NCI-H1694 (cell line): ENCODE data around the gene KCTD18.

Source experiments
- DNase-seq: peaks from one replicate; lab custom pipeline; 2025; lab: John Stamatoyannopoulos, UW

Gene KCTD18

GRCh38 chr2:200484934-200485333 lies 24.9 kb downstream of the KCTD18 start:
- DNase-seq: no peak

DNA sequence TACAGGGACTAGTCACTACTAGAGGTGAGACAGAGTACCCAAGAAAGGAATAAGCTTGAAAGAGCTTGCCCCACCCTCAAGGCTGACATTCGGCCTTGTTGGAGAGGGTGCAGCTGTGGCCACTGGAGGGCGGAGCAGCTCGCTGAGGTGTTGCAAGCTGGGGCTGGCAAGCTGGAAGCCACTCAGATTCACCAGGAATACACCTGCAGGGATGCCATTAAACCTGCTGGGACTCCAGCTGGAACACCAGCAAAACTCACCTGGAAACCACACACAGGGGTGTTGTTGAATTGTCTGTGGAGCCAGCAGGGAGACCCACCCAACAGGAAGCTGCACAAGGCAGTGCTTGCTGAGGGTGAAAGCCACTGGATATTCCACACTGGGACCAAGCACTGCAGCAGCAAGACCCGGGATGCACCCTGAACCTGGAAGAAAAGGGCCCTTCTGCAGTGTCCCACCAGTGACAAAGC lies 26.1 kb downstream of the KCTD18 start:
- DNase-seq: no peak

GRCh38 chr2:200482194-200482593 lies 27.7 kb downstream of the KCTD18 start:
- DNase-seq: no peak

- DNase-seq: no peak
Measured at GRCh38 chr2:200479692-200480265, 30.1 kb downstream of the KCTD18 start.

GRCh38 chr2:200477667-200478131 lies 32.2 kb downstream of the KCTD18 start:
- no peak for DNase-seq

- DNase-seq: no peak
Measured at GRCh38 chr2:200476836-200477235, 33.0 kb downstream of the KCTD18 start.

GRCh38 chr2:200475795-200476194 lies 34.1 kb downstream of the KCTD18 start:
- DNase-seq: no peak

DNA sequence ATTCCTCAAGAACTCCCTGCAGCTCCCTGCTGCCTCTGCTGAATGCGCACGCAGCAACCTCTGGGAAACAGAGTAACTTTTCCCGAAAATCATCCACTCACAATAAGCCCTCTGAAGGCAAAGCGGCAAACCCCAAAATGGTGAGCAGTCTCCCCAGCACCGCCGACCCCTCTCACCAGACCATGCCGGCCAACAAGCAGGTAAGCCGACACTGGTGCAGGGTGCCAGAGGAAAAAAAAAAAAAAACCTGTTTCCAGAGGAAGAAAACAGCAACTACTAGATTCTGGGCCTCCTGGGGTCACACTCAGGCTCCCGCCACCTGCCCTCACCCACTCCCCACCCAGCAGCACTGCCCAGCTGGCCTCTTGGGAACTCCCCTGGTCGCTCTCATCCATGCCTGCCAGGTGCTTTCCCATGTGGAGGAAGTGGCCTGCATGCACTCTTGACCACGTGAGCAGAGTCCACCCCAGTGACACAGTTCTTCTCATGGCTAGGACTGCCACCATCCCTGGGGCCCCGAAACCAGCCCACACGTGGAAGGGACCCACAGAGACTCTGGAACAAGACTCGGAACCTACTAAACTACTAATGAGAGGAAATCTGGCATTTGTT lies 36.9 kb downstream of the KCTD18 start:
- no peak for DNase-seq

- no peak for DNase-seq
Measured at GRCh38 chr2:200471928-200472645, 37.8 kb downstream of the KCTD18 start.

DNA sequence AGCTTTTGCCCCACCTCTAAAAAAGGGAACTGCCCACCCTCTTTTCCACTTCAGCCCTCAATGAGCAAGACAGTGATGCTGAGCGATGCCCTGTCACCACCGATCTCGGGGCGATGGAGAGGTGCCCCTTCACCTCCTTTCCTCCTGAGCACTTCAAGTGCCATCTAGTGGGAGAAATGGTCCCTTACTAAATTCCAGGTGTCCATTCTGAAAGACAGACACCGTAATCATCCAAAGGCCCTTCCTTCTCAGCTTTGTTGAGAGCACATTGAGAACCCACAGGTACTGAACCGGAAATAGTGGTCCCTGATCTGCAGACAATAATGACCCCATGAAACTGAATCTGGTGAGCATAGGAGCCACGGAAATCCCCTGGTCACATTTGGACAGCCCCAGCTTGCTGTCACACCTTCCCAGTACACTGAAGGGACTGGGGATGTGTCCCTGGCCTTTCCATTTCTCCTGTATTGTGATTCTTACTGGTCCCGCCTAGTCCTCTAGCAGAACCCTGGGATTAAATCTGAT lies 38.5 kb downstream of the KCTD18 start:
- DNase-seq: peak; percentile 16

DNA sequence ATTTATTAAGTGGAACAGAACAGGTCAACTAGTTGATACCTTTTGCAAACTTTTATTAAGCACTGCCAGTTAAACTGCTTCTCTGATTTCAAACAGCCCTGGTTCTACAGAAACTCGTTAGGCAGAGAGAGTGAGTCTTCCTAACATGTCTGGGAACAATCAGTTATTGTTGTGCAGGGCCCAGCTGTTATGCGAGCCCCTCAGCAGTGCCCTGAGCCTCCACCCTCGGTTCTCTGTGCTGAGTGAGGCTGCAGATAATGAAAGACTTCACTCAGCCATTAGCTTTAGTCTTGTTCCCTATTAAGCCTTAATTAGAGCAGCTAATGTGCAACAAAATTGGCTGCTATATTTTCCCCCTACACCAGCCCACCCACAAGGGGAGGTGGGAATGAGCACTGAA lies 39.6 kb downstream of the KCTD18 start:
- DNase-seq: no peak

- no peak for DNase-seq
Measured at GRCh38 chr2:200469708-200470211, 40.1 kb downstream of the KCTD18 start.

GRCh38 chr2:200467806-200468681 lies 41.8 kb downstream of the KCTD18 start:
- no peak for DNase-seq

DNA sequence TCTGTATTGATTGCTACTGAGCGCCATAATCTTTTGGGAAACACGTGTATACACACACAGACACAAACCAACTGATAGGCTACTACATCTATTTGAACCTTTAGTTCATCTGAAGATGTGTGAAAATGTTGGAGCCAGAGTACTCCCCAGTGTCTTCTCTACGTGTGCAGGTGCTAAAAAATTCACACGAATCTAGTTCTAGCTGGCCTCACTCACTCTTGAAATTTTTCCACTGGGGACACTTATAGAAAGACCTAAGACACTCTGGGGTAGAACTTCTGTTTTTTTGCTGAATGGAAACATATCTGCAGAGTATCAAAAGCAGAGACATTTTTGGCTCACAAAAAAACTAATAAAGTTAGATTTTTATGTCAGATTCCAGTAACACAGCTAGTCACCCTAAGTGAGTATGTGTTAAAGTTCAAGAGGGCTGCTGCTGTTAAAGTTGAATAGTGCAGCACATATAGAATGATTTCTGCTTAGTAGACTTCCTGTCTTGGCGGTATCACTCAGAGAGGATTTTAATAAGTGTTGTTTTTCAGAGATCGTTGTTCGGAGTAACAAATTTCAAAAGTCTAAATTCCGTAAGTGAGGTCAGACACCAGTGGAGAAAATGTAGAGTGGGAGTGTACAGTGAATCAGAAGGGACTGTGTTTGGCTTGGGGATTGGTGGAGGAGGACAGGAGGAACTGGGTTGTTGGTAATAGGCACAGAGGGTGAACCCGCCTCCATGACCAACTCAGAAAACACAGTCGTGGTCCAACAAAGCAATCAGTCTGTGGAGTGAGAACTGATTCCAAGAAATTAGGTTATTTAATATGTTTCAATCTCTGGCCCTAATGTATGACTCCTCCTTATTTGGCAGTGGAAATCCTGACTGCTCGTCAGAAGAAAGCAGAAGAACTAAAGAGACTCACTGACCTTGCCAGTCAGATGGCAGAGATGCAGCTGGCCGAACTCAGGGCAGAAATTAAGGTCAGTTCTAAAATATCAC lies 43.1 kb downstream of the KCTD18 start:
- DNase-seq: no peak

- no peak for DNase-seq
Measured at GRCh38 chr2:200463452-200463851, 46.4 kb downstream of the KCTD18 start.

DNA sequence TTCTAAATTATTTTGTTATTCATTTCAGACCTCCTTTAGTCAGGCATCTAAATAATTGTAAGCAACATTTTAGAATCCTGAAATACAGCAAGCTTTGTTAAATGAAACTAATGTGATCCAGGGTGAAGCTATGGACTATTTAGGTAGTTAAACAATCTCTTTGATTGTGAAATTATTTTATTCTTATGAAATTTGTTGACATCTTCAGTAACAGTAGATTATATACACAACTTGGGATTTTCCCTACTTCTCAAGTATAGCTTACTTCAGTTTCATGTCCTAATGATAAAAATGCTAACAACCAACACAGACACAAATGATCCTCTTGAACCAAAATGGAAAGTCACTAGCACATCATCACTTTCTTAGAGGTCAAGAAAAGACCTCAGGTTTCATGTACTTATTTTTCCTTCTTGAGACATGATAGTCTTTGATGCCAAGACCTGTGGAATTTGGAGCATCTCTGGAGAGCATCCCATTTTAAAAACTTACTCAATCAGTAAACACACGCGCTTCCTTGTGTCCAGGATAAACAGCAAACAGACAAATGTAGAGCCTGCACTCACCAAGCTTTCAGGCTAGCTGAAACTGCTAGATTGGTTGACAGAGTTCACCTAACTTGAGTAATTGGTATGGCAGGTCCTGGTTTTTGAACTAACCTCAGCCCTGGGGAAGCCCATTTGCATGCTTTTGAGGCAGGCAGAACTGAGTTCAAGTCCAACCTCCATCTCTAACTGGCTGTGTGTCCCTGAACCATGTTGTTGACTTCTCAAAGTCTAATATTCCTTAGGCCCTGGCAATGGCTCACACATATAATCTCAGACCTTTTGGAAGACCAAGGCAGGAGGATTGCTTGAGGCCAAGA lies 47.8 kb downstream of the KCTD18 start:
- no peak for DNase-seq

DNA sequence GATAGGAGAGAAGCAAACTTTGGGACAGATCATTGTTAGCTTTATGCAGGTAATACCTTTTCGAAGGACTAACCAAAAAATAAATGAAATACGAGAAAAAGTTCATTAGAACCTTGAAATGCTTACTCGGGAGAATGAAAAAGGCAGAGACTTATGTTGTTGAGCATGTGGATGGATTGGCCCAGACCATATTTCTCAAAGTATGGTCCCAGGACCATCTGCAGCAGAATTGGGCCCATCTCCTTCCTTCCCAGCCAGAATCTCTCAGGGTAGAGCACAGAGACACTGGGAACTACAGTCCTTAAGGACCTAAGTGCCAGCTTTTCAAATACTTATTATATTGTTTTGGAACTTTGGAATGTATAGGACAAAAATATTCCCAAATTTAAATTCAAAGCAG lies 50.8 kb downstream of the KCTD18 start:
- DNase-seq: no peak

DNA sequence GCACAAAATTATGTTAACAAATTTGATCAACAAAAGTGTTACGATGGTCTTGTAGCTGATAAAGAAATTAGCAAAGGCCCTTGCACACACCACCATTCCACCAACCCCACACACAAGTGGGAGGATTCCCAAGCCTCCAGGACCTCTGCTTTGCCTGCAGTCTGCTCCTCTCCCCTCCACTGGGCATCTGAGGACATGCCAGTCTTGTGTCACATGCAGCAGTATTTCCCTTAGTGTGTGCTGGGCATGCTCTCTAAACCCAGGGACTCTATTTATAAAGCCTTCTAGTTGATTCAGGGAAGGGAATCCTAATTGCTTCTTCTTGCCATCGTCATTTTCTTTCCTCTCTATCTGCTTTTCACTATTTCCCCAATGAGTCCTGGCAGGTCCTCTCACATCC lies 53.3 kb downstream of the KCTD18 start:
- no peak for DNase-seq

- DNase-seq: no peak
Measured at GRCh38 chr2:200455958-200456421, 53.9 kb downstream of the KCTD18 start.
